Endothelial cell (in vitro differentiated cells): ENCODE measurements around the gene TRIM63. TPM values are rescaled to one million over a fixed set of nuclear protein-coding genes. Genes with fewer than 3 reads are reported as not detected.

Experiments used
- DNase-seq: peaks from one replicate; pipeline ENCODE4 v3.0.0; 2021; ENCODE audit warnings: low spot score
- H3K27ac Mint-ChIP-seq: one replicate; pipeline ENCODE4 v1.8.0; 2021; ENCODE audit warnings: mixed read lengths, inconsistent platforms; ENCODE audit not compliant: unreplicated experiment
- H3K27me3 Mint-ChIP-seq: one replicate; pipeline ENCODE4 v1.8.0; 2021; ENCODE audit warnings: mild to moderate bottlenecking, moderate library complexity, mixed read lengths, inconsistent platforms; ENCODE audit not compliant: unreplicated experiment
- H3K36me3 Mint-ChIP-seq: one replicate; pipeline ENCODE4 v1.8.0; 2021; ENCODE audit warnings: mild to moderate bottlenecking, low read depth, mixed read lengths, inconsistent platforms; ENCODE audit not compliant: unreplicated experiment
- H3K4me1 Mint-ChIP-seq: one replicate; pipeline ENCODE4 v1.8.0; 2021; ENCODE audit warnings: mild to moderate bottlenecking, mixed read lengths, inconsistent platforms; ENCODE audit not compliant: unreplicated experiment
- H3K4me3 Mint-ChIP-seq: one replicate; pipeline ENCODE4 v1.8.0; 2021; ENCODE audit warnings: mild to moderate bottlenecking, mixed read lengths, inconsistent platforms; ENCODE audit not compliant: unreplicated experiment
- H3K9me3 Mint-ChIP-seq: one replicate; pipeline ENCODE4 v1.8.0; 2021; ENCODE audit warnings: mixed read lengths, inconsistent platforms; ENCODE audit not compliant: unreplicated experiment
- CTCF ChIP-seq: fragments of 200-600 bp; sonication (generic); IDR thresholded peaks from one replicate; pipeline ENCODE4 v1.5.0; 2021; ENCODE audit warnings: antibody characterized with exemption; ENCODE audit not compliant: unreplicated experiment
- total RNA-seq: library from RNA; stranded (reverse); fragmentation: NEBNext Ultra II Directional; extraction: Animal tissue kit (Norgen Biotek cat#: 25700); gene quantifications from one replicate; pipeline ENCODE4 v1.2.1, GENCODE V29; 2021; ENCODE audit not compliant: unreplicated experiment

Gene TRIM63
- total RNA-seq, 1 donor from 2014 or later, result not detected

GRCh38 chr1:26041401-26041800, 26.0 kb downstream of the TRIM63 start:
- no peak overlapping the region for H3K27ac Mint-ChIP-seq
- no peak overlapping the region for H3K4me3 Mint-ChIP-seq
- H3K27me3 Mint-ChIP-seq, result peaks cover 20% of the 10 kb centered on the region
- no peaks in the 10 kb centered on the region for H3K9me3 Mint-ChIP-seq
- TF ChIP-seq CTCF, result no peak
- peaks cover 6% of the 10 kb centered on the region for H3K4me1 Mint-ChIP-seq
- no peaks in the 10 kb centered on the region for H3K36me3 Mint-ChIP-seq
- DNase-seq, result no peak

GRCh38 chr1:26038904-26039303, 28.5 kb downstream of the TRIM63 start:
- Mint-ChIP-seq H3K4me1 (no peaks in the 10 kb centered on the region), H3K27ac (no peak overlapping the region), H3K27me3 (peaks cover 15% of the 10 kb centered on the region), H3K36me3 (no peaks in the 10 kb centered on the region), H3K4me3 (no peak overlapping the region), H3K9me3 (no peaks in the 10 kb centered on the region)
- TF ChIP-seq CTCF, result no peak
- no peak for DNase-seq

GRCh38 chr1:26038477-26038876, 29.0 kb downstream of the TRIM63 start:
- Mint-ChIP-seq H3K27ac (no peak overlapping the region), H3K27me3 (peaks cover 15% of the 10 kb centered on the region), H3K4me1 (no peaks in the 10 kb centered on the region), H3K4me3 (no peak overlapping the region), H3K9me3 (no peaks in the 10 kb centered on the region), H3K36me3 (no peaks in the 10 kb centered on the region)
- no peak for TF ChIP-seq CTCF
- DNase-seq, result no peak

- H3K36me3 Mint-ChIP-seq, result no peaks in the 10 kb centered on the region
- H3K27me3 Mint-ChIP-seq, result peaks cover 12% of the 10 kb centered on the region
- no peak overlapping the region for H3K4me3 Mint-ChIP-seq
- no peak for TF ChIP-seq CTCF
- no peaks in the 10 kb centered on the region for H3K4me1 Mint-ChIP-seq
- no peak overlapping the region for H3K27ac Mint-ChIP-seq
- H3K9me3 Mint-ChIP-seq, result no peaks in the 10 kb centered on the region
- no peak for DNase-seq
Observed at GRCh38 chr1:26037904-26038303, 29.5 kb downstream of the TRIM63 start.

- Mint-ChIP-seq H3K36me3 (no peaks in the 10 kb centered on the region), H3K27me3 (peaks cover 19% of the 10 kb centered on the region), H3K9me3 (no peaks in the 10 kb centered on the region), H3K4me3 (no peak overlapping the region), H3K4me1 (no peaks in the 10 kb centered on the region), H3K27ac (no peak overlapping the region)
- no peak for DNase-seq
- TF ChIP-seq CTCF, result no peak
Observed at GRCh38 chr1:26036756-26037281, 30.6 kb downstream of the TRIM63 start.
